ENCODE measurements around the gene PAX7. TPM values are rescaled to one million over a fixed set of nuclear protein-coding genes. Genes with fewer than 3 reads are reported as not detected.
A peak's percentile ranks its signal among the peaks of the same experiment; 100 is the strongest.

The PAX7 gene
- total and polyA plus RNA-seq, 11 donors: not detected

- ATAC-seq (no peak), DNase-seq (no peak)
- H3K36me3 ChIP-seq: no peaks in the 10 kb centered on the region
- H3K27ac ChIP-seq: no peak overlapping the region
- intact Hi-C loops (cut with DNase I): no loop called here
- 50 to 55% (median 53%) methylated on average over 5 to 9 of the region's 9 CpGs for WGBS, 4 donors
- H3K4me3 ChIP-seq: no peak overlapping the region
- H3K4me1 ChIP-seq: peaks cover 0 to 7% (median 0%) of the 10 kb centered on the region in 12 donors
- H3K9me3 ChIP-seq: no peaks in the 10 kb centered on the region
- H3K27me3 ChIP-seq: peaks cover 27 to 99% (median 71%) of the 10 kb centered on the region in 9 donors
- no peak for TF ChIP-seq POLR2A (IDR thresholded peaks at IDR 0.05)
- no peak for TF ChIP-seq CTCF (IDR thresholded peaks at IDR 0.05)
These were observed 89.3 kb downstream of the PAX7 start for GRCh38 chr1:18719786-18720451.

GRCh38 chr1:18721041-18721440, 90.4 kb downstream of the PAX7 start:
- H3K36me3 ChIP-seq: no peaks in the 10 kb centered on the region
- DNase-seq (no peak), ATAC-seq (no peak)
- intact Hi-C loops (cut with DNase I): no loop called here
- 50 to 64% (median 60%) methylated on average over 7 to 8 of the region's 8 CpGs for WGBS, 4 donors
- peaks cover 21 to 97% (median 67%) of the 10 kb centered on the region in 9 donors for H3K27me3 ChIP-seq
- H3K27ac ChIP-seq: no peak overlapping the region
- H3K9me3 ChIP-seq: no peaks in the 10 kb centered on the region
- H3K4me1 ChIP-seq: peaks cover 0 to 12% (median 0%) of the 10 kb centered on the region in 12 donors
- TF ChIP-seq POLR2A (IDR thresholded peaks at IDR 0.05) (no peak), CTCF (IDR thresholded peaks at IDR 0.05) (no peak)
- H3K4me3 ChIP-seq: no peak overlapping the region

GRCh38 chr1:18721776-18722175, 91.1 kb downstream of the PAX7 start:
- WGBS, 4 donors: 64 to 80% (median 67%) methylated on average over 1 of the region's 1 CpG
- no peak overlapping the region for H3K4me3 ChIP-seq
- H3K9me3 ChIP-seq: no peaks in the 10 kb centered on the region
- ATAC-seq (no peak), DNase-seq (no peak)
- no peak overlapping the region for H3K27ac ChIP-seq
- peaks cover 0 to 9% (median 0%) of the 10 kb centered on the region in 12 donors for H3K4me1 ChIP-seq
- TF ChIP-seq POLR2A (IDR thresholded peaks at IDR 0.05) (no peak), CTCF (IDR thresholded peaks at IDR 0.05) (no peak)
- H3K36me3 ChIP-seq: no peaks in the 10 kb centered on the region
- intact Hi-C loops (cut with DNase I): no loop called here
- H3K27me3 ChIP-seq: peaks cover 21 to 98% (median 63%) of the 10 kb centered on the region in 9 donors

GRCh38 chr1:18722270-18722669, 91.6 kb downstream of the PAX7 start:
- no peak for ATAC-seq
- WGBS, 4 donors: 22 to 25% (median 23%) methylated on average over 19 of the region's 19 CpGs
- H3K36me3 ChIP-seq: no peaks in the 10 kb centered on the region
- TF ChIP-seq CTCF (IDR thresholded peaks at IDR 0.05) (no peak), POLR2A (IDR thresholded peaks at IDR 0.05) (no peak)
- H3K27me3 ChIP-seq: peaks cover 16 to 99% (median 59%) of the 10 kb centered on the region in 9 donors
- H3K4me1 ChIP-seq: peaks cover 0 to 5% (median 0%) of the 10 kb centered on the region in 12 donors
- intact Hi-C loops (cut with DNase I): no loop called here
- peak in 1 of 5 donors; percentile 6 for DNase-seq
- no peaks in the 10 kb centered on the region for H3K9me3 ChIP-seq
- no peak overlapping the region for H3K4me3 ChIP-seq
- H3K27ac ChIP-seq: no peak overlapping the region

Data from heart left ventricle (tissue), 16 donors.